Stimulated activated CD4-positive, alpha-beta T cell treated with anti-CD3 and anti-CD28 coated beads, Interleukin-12 subunit alpha, Interleukin-12 subunit beta, amount 100 ng/mL, for 4 hours (primary cell): ENCODE data around the gene NUP35.

ENCODE experiments used
- DNase-seq: peaks from one replicate; pipeline ENCODE4 v3.0.0-alpha.2; 2020

Gene NUP35

DNA sequence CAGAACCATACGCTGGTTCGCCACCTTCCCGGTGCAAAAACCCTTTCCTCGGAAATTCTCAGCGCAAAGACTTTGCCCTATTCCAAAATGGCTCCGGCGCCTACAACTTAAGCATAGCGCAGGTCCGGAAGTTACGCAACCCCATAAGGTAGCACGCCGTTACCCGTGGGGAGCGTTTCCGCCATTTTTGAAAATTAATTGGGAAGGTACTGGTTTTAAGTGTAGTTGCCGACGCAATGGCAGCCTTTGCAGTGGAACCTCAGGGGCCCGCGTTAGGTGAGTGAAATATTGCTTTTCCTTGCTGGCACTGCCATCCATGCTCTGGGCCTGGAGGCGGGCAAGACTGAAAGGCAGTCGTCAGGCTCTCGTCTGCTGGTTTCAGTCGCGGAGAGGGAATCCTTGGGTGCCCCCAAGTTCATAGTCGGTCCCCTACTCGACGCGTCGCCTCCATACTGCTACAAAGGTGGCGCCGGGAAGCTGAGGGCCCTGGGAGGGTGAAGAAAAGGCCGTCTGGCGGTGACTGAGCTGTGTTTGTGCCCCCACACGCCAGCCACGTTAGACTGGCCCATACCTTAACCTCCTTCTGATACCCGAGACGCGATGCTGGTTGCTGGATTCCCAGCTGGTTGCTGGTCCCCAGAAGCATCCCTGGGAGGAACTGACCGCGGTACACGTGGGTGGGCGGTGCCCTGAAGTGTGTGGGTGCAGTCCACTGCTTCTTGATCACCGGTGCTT lies at the start of gene NUP35:
NUP35 (plus strand) TSS at position 222 of the 735 bp plus-strand sequence; CDS start at position 237, 15 bp downstream.
- DNase-seq, result peak; percentile 78

GRCh38 chr2:183078163-183078463 lies 46.1 kb upstream of the NUP35 start:
- DNase-seq, result peak; percentile 14

GRCh38 chr2:183078464-183079138 lies 45.6 kb upstream of the NUP35 start, which contains the start of gene DUSP19:
Gene DUSP19, plus strand, starts transcription at chr2:183078747. Its CDS starts 187 bp downstream, at chr2:183078934.
- peak; percentile 76 for DNase-seq

GRCh38 chr2:183079139-183079775 lies 45.0 kb upstream of the NUP35 start:
- no peak for DNase-seq

DNA sequence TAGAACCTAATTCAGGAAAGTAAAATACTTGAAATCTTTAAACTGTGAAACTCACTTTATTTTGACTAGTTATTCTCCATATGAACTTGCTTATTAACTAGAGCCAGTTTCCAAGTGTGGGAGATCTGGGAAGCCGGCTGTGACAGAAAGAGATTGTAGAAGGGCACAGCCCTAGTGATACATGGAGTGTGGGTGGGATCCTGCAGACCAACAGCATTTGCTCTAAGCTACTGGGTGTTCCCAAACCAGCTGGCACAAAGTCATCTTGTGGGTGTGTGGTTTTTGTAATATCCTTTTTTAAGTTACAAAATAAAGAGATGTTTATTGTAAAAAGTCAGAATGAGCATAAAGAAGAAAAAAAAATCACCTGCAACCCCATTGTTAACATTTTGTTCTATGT lies 42.3 kb upstream of the NUP35 start:
- DNase-seq, result no peak

GRCh38 chr2:183088061-183088460 lies 36.2 kb upstream of the NUP35 start:
- no peak for DNase-seq

GRCh38 chr2:183089192-183089851 lies 34.9 kb upstream of the NUP35 start:
- no peak for DNase-seq

DNA sequence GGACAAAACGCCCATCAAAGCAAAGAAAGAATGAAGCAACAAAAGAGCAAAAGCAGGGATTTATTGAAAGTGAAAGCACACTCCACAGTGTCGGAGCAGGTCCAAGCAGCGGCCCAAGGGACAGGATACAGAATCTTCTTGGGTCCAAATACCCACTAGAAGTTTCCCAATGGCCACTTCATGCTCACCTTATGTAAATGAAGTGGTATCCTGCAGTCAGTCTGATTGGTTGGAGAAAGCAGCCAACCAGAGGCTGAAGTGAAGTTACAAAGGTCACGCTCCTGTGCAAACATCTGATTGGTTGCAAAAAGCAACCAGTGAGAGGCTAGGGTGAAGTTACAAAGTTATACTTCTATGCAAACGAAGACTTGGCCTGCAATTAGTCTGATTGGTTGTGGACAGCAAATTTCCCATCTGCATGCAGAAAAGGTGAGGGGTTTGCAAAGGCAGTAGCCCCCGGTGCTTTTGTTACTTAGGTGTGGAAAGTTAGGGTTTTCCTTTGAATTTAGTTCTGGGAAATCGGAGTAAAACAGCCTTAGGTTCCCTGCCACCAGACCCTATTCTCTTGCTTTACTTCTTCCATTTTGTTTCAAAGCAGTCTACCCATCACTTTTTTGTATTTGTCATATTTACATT lies 32.8 kb upstream of the NUP35 start:
- no peak for DNase-seq

- no peak for DNase-seq
Measured at GRCh38 chr2:183091954-183092345, 32.3 kb upstream of the NUP35 start.

DNA sequence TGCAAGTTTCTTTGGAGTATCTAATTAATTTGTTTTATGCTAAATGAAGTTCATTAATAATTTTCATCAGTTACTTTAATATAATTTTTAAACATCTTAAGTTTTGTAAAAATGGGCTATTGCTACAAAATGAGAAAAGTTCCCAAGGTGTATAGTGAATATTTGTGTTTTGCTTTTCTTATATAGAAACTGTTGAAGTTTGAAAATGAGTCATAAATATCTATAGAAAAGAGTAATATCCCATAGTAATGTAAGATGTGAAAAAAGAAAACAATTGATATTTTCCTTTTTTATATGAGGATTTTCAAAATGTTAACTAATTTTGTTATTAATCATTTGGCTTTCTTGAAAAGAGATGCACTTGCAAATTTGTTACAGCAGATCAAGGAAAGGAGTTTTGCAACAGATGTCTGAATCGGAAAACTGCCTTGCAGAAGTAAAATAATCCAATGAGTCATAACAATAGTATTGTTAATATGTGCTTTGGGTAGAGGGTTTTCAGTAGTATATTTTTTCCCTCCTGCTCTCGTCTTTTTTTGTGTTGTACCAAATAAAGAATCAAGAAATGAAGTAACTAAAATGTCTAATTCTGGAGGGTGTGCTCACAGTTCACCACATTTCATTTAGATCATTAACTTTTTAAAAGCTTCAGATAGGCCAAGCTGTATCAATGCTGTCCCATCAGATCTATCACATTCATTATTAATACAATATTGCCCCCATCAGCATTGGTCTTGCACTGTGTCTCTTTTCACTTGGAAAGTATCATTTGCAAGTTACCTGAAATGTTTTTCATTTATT lies 30.2 kb upstream of the NUP35 start:
- no peak for DNase-seq

DNA sequence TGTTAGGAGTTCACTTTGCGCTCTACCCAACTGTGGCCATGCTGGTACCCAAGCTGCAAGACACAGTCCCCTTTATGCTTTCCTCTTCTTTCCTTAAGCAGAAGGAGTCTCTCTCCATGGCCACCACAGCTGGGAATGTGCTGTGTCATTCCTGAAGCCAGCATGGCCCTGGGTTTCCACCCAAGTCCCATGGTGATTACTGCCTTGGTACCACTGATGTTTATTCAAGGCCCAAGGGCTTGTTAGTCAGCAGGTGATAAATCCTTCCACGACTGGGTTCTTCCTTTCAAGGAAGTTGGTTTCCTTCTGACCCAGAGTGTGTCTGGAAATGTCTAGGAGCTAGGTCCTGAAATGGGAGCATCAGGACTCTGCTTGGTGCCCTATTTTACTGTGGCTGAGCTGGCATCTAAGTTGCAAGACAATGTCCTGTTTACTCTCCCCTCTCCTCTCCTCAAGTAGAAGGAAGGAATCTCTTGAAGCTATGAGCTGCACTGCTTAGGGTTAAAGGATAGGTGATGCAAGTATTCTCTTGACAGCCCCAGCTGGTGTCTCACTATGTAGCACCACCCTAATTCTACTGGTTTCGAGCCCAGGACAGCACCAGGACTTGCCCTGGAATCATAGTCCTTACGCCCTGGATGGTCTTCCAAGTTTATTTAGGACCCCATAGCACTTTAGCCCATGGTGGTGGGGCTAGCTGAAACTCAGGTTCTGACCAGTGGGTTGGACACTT lies 18.7 kb upstream of the NUP35 start:
- no peak for DNase-seq

- DNase-seq, result no peak
Measured at GRCh38 chr2:183112577-183112976, 11.7 kb upstream of the NUP35 start.

DNA sequence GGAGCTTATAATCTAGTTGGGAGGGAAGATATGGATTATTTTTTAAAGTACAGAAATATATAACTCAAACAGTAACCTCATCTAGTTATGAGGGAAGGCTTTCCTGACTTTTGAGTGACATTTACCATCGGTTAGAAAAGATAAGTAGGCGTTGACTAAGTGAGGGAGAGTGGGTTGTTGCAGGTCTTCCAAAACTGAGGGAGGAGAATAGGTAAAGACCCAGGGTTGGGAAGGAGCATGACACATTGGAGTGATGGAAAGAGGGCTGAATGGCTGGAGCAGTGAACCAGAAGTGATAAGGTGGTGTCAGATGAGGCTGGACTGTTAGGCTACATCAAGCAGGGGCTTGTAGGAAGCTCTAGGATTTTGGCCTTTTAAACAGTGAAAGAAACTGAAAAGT lies 10.6 kb upstream of the NUP35 start:
- DNase-seq, result no peak

DNA sequence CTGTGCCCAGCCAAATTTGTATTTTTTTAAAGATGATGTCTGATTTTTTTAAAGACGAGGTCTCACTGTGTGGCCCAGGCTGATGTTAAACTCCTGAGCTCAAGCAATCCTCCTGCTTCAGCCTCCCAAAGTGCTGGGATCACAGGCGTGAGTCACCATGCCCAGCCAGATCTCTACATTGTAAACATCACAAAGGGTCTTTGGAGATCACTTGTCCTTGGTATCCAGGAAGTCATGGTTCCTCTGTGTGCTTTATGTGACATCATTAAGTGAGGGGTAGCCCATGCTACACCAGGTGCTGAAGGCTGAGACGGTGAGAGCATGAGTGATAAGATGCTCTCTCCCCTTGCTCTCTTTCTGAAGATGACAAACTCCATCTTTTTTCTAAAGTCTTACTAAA lies 7.0 kb upstream of the NUP35 start:
- no peak for DNase-seq

DNA sequence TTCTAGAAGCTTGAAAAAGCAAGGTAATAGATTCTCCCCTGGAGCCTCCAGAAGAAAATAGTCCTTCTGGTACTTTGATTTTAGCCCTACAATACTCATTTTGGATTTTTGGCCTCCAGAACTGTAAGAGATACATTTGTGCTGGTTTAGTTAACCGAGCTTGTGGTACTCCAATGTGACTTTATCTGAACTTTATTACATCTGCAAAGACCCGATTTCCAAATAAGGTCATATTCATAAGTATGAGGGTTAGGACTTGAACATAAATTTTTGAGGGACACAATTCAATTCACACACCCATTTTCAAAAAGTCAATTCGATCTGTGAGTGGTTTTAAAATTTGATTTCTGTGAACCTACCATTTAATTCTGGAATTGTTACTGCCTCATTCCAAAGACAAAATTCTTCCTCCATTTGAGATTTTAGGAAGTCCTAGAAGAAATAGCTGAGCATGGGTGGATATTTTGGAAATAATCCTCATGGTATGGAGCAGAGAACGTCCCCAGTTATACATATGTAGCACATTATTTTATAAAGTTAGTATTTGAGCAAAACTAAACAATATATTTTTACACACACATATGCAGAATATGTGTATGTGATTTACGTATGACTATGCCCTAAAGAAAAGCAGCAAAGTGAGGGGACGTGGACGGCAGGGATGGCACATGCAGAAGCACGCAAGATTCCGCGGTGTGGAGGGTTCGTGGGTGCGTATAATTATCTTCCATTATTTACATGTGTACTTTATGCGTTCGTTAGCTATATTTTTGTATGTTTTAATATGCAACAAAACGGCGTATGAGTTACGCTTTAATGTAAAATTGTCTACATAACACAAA lies 905 bp upstream of the NUP35 start:
- no peak for DNase-seq

- no peak for DNase-seq
Measured at GRCh38 chr2:183123959-183124221, 353 bp upstream of the NUP35 start.

DNA sequence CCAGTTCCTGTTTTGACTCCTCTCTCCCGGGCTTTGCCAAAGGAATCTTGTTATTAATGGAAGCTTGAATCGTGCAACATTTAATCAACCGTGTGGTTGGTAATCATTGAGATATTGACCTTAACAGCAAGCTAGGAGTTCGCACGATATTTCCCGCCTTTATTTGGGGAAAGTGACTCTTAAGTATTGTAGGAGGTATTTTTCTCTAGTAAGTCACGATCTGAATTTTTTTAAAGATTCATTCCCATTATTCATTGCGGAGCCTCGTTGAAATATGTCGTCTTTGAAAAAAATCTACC lies 663 bp downstream of the NUP35 start:
- no peak for DNase-seq

DNA sequence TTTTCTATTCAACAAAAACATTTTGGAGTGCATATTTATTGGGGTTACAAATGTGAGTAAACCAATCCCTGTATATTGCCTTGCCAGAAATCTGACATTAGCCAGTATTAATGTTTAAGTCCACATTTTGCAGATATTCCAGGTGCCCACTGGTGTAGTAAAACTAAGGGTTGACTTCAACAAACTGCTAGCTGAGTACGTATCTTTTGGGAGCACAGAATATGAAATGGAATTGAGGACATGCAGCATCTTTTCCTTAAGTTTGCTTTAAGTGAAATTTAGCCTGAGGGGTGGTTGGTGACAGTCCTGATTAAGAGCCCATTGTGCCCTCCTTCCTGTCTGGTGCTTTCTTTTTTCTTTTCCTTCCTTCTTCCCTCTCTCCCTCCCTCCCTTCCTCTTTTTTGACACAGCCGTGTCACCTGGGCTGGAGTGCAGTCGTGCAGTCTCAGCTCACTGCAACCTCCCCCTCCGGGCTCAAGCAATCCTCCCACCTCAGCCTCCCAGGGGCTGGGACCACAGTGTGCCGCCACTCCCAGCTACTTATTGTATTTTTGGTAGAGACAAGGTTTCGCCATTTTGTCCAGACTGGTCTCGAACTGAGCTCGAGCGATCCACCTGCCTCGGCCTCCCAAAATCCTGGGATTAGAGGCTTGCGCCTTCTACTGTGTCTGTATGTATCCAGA lies 1.6 kb downstream of the NUP35 start:
- no peak for DNase-seq

DNA sequence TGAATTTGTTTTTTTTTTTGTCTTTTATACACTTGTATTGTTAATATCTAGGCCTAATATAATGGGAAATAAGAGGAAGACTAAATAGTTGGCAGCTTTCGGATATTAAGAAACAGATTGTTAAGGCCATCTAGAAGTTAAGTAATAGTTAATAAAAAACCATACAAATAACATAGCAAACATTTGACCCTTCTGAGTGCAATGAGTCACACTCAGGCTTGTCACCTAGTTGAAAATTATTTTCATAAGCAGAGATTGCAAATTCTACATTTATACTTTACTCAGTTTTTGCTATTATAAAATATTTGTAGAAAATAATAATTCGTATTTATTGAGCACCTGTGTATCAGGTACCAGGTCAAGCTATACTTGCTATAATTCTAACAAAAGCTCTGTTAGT lies 2.4 kb downstream of the NUP35 start:
- no peak for DNase-seq

- DNase-seq, result no peak
Measured at GRCh38 chr2:183134016-183134415, 9.8 kb downstream of the NUP35 start.

GRCh38 chr2:183148955-183149354 lies 24.7 kb downstream of the NUP35 start:
- no peak for DNase-seq
